HCT116 (cell line): ENCODE data around the gene POGLUT2.

Experiments used
- POLR2AphosphoS5 ChIP-seq: IDR thresholded peaks from 2 replicates; pipeline ENCODE4 v1.6.1; 2011; ENCODE audit warnings: mild to moderate bottlenecking, low read depth, low read length, moderate library complexity
- RAD21 ChIP-seq: IDR thresholded peaks from 2 replicates; pipeline ENCODE4 v1.6.1; 2012; ENCODE audit warnings: low read depth, mild to moderate bottlenecking
- TF ChIP-seq, protein P1 (sequence below), 3 experiments: fragments of 200-600 bp in 1 of 3; sonication (generic) in 1 of 3; IDR thresholded peaks in 2 of 3; conservative IDR thresholded peaks in 1 of 3; 2 replicates each; pipeline ENCODE4 v1.5.1; 2012 to 2017; ENCODE audit warnings: low read depth in 2 of 3, low read length in 2 of 3, antibody characterized with exemption in 1 of 3, borderline replicate concordance in 1 of 3, control low read depth in 1 of 3, mild to moderate bottlenecking in 1 of 3, mixed read lengths in 1 of 3, mixed run types in 1 of 3, moderate library complexity in 1 of 3; ENCODE audit not compliant: insufficient read depth in 1 of 3
- TF ChIP-seq, protein P2 (sequence below): IDR thresholded peaks from 2 replicates; pipeline ENCODE4 v1.6.1; 2011; ENCODE audit warnings: mild to moderate bottlenecking, low read length, moderate library complexity; ENCODE audit not compliant: insufficient replicate concordance; ENCODE audit errors: extremely low read depth

DNA sequence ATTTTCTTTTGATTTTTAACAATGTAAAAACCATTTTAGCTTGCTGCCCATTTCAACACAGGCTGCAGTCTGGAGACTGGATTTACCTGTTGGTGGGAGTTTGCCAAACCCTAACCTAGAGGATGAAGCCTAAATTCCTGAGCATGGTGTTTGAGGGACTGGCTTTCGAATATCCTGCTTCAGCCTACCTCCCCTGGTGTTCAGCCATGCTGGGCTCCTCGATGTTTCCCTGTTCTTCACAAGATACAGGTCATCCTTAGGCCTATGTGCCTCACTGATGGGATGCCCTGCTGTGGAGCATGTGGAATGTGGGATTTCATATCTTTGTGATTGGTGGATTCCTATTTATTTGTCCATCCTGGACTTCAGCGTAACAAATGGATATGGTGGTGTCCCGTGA is 26.6 kb upstream of the POGLUT2 start:
- TF ChIP-seq, protein P1, sequence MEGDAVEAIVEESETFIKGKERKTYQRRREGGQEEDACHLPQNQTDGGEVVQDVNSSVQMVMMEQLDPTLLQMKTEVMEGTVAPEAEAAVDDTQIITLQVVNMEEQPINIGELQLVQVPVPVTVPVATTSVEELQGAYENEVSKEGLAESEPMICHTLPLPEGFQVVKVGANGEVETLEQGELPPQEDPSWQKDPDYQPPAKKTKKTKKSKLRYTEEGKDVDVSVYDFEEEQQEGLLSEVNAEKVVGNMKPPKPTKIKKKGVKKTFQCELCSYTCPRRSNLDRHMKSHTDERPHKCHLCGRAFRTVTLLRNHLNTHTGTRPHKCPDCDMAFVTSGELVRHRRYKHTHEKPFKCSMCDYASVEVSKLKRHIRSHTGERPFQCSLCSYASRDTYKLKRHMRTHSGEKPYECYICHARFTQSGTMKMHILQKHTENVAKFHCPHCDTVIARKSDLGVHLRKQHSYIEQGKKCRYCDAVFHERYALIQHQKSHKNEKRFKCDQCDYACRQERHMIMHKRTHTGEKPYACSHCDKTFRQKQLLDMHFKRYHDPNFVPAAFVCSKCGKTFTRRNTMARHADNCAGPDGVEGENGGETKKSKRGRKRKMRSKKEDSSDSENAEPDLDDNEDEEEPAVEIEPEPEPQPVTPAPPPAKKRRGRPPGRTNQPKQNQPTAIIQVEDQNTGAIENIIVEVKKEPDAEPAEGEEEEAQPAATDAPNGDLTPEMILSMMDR (IDR thresholded peaks at IDR 0.05 in 2 of 3, conservative IDR thresholded peaks at IDR 0.05 in 1 of 3; ENCODE audit: borderline replicate concordance in 1 of 3, insufficient read depth in 1 of 3, low read depth in 2 of 3, low read length in 2 of 3): no peak
- TF ChIP-seq RAD21: no peak
- no peak for TF ChIP-seq POLR2AphosphoS5
- TF ChIP-seq, protein P2, sequence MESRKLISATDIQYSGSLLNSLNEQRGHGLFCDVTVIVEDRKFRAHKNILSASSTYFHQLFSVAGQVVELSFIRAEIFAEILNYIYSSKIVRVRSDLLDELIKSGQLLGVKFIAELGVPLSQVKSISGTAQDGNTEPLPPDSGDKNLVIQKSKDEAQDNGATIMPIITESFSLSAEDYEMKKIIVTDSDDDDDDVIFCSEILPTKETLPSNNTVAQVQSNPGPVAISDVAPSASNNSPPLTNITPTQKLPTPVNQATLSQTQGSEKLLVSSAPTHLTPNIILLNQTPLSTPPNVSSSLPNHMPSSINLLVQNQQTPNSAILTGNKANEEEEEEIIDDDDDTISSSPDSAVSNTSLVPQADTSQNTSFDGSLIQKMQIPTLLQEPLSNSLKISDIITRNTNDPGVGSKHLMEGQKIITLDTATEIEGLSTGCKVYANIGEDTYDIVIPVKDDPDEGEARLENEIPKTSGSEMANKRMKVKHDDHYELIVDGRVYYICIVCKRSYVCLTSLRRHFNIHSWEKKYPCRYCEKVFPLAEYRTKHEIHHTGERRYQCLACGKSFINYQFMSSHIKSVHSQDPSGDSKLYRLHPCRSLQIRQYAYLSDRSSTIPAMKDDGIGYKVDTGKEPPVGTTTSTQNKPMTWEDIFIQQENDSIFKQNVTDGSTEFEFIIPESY: no peak
